ENCODE measurements around the gene DMD.

- TF ChIP-seq EZH2 (IDR thresholded peaks at IDR 0.05; ENCODE audit: insufficient read depth, low read length) (no peak), CTCF (IDR thresholded peaks at IDR 0.05; ENCODE audit: insufficient read depth, low read depth, low read length) (no peak)
These were observed 166.1 kb downstream of the DMD start for GRCh38 chrX:33045245-33045644.

Measured in astrocyte (in vitro differentiated cells and primary cell).